ENCODE results near the gene ZDHHC4. TPM values are rescaled to one million over a fixed set of nuclear protein-coding genes. Genes with fewer than 3 reads are reported as not detected.
A peak's percentile ranks its signal among the peaks of the same experiment; 100 is the strongest.

The ZDHHC4 gene
- total and polyA plus RNA-seq, 9 of the 15 experiments (the other 6 are each of a cell fraction or from before 2014, with no cell fraction given): 33.4 to 106 (median 58.3) TPM

- peak in 2 of 4 experiments; percentile 34 to 39 for DNase-seq (ENCODE audit: extremely low read depth in 1 of 4, low spot score in 3 of 4)
- no peak for FAIRE-seq
- Histone ChIP-seq H3K9ac (ENCODE audit: insufficient read depth in 1 of 2, low read depth in 2 of 2, low read length in 2 of 2) (peak overlapping the region in 1 of 2 experiments; percentile 45; a peak in 1 of 4 replicates), H3K9me3 (replicated peaks; ENCODE audit: control insufficient read depth, insufficient read depth, low read depth, low read length) (no peaks in the 10 kb centered on the region), H4K20me1 (replicated peaks; ENCODE audit: control insufficient read depth, insufficient read depth, low read length) (no peaks in the 10 kb centered on the region), H3K4me1 (replicated peaks in 1 of 2; ENCODE audit: control insufficient read depth in 2 of 2, insufficient read depth in 2 of 2, low read length in 2 of 2) (peaks cover 0 to 9% of the 10 kb centered on the region in 2 experiments; a peak in 1 of 5 replicates), H3K27me3 (ENCODE audit: control insufficient read depth in 2 of 2, insufficient read depth in 2 of 2, low read length in 2 of 2) (peaks cover 5 to 27% of the 10 kb centered on the region in 2 experiments; a peak in 3 of 5 replicates), H3K4me2 (ENCODE audit: insufficient read depth, low read length) (no peak overlapping the region), H3K4me3 (no peak overlapping the region), H2AFZ (ENCODE audit: low read depth, low read length) (no peak overlapping the region), H3K79me2 (ENCODE audit: control insufficient read depth, insufficient read depth, low read length) (no peaks in the 10 kb centered on the region), H3K36me3 (ENCODE audit: control insufficient read depth, insufficient read depth, low read length) (no peaks in the 10 kb centered on the region), H3K9me1 (ENCODE audit: control insufficient read depth, insufficient read depth, low read length) (no peaks in the 10 kb centered on the region), H3K27ac (ENCODE audit: extremely low read depth, low read depth, low read length) (no peak overlapping the region)
- TF ChIP-seq ELF1 (tag; IDR thresholded peaks at IDR 0.05): no peak
- TF ChIP-seq JUND (IDR thresholded peaks at IDR 0.05; ENCODE audit: borderline replicate concordance, low read depth, low read length): peak; percentile 62; the same call in 1 of the 2 replicates
- TF ChIP-seq JUND (tag; IDR thresholded peaks at IDR 0.05; ENCODE audit: borderline replicate concordance, low read depth, low read length): peak; percentile 83; the same call in 2 of the 3 replicates
- peak; percentile 93 for TF ChIP-seq ATF7 (IDR thresholded peaks at IDR 0.05)
- TF ChIP-seq ZNF311 (CRISPR knock-in tag; IDR thresholded peaks at IDR 0.05): no peak
- peak; percentile 48; the same call in 1 of the 2 replicates for TF ChIP-seq CREM (IDR thresholded peaks at IDR 0.05; ENCODE audit: low read depth)
- TF ChIP-seq TEAD1 (CRISPR knock-in tag; IDR thresholded peaks at IDR 0.05): no peak
- no peak for TF ChIP-seq MXI1 (IDR thresholded peaks at IDR 0.05; ENCODE audit: low read depth, low read length)
- no peak for TF ChIP-seq CGGBP1 (CRISPR knock-in tag; IDR thresholded peaks at IDR 0.05)
- peak in 1 of 3 experiments; percentile 35; a peak in 2 of 6 replicates for TF ChIP-seq CTCF (IDR thresholded peaks at IDR 0.05 in 2 of 3, conservative IDR thresholded peaks at IDR 0.05 in 1 of 3; ENCODE audit: insufficient read depth in 2 of 3, low read depth in 1 of 3, low read length in 3 of 3)
- TF ChIP-seq ATF3 (IDR thresholded peaks at IDR 0.05): peak; percentile 73
- TF ChIP-seq ATF3 (CRISPR knock-in tag; conservative IDR thresholded peaks at IDR 0.05): no peak
- 0 out of 2 replicates have a peak, but pooled peaks have one; percentile 6 for TF ChIP-seq ZNF121 (CRISPR knock-in tag; conservative IDR thresholded peaks at IDR 0.05)
- in situ Hi-C loops (cut with MboI) (no loop called here), intact Hi-C loops (cut with micrococcal nuclease) (no loop called here)
- WGBS (ENCODE audit: insufficient coverage, low coverage, missing lambda C conversion rate): 1% methylated on average over 7 of the region's 7 CpGs
- CTCF ChIA-PET (ENCODE audit: low intra/inter-chr PET ratio): no interaction called here
- POLR2A ChIA-PET: interaction anchor here (1.0 kb wide), 1 partner anchor 17 kb away, joined by 6 read pairs; no protein-coding TSS in a partner anchor
- no TSS peak for BruUV-seq (replicated peaks)
- ATAC-seq: peak; percentile 74
Observed at GRCh38 chr7:6553448-6554044, 23.7 kb upstream of the ZDHHC4 start.
